Fibroblast of peridontal ligament (primary cell): ENCODE measurements around the gene ZNF429.
"Not testable (repeated sequence)": the region's sequence is repeated elsewhere in the genome, so short reads cannot be mapped to it uniquely, and the experiment has no call there.

ENCODE experiments used
- DNase-seq: peaks from one replicate; pipeline ENCODE4 v3.0.0-alpha.2; 2010; ENCODE audit errors: extremely low read depth

ZNF429 gene

GRCh38 chr19:21513651-21514050, 8.2 kb downstream of the ZNF429 start:
- DNase-seq: no peak

- peak; percentile 2 for DNase-seq
Measured at GRCh38 chr19:21519488-21519887, 14.1 kb downstream of the ZNF429 start.

- DNase-seq: no peak
Measured at GRCh38 chr19:21532904-21533303, 27.5 kb downstream of the ZNF429 start.

- DNase-seq: not testable (repeated sequence)
Measured at GRCh38 chr19:21536741-21537290, 31.4 kb downstream of the ZNF429 start.

- DNase-seq: no peak
Measured at GRCh38 chr19:21559444-21559843, 54.0 kb downstream of the ZNF429 start.

- no peak for DNase-seq
Measured at GRCh38 chr19:21564406-21564805, 59.0 kb downstream of the ZNF429 start.

- DNase-seq: no peak
Measured at GRCh38 chr19:21566073-21566472, 60.7 kb downstream of the ZNF429 start.

- DNase-seq: not testable (repeated sequence)
Measured at GRCh38 chr19:21567806-21568205, 62.4 kb downstream of the ZNF429 start.

GRCh38 chr19:21568816-21569493, 63.6 kb downstream of the ZNF429 start:
- DNase-seq: peak; percentile 80

- DNase-seq: no peak
Measured at GRCh38 chr19:21569494-21569865, 64.1 kb downstream of the ZNF429 start.

- DNase-seq: no peak
Measured at GRCh38 chr19:21571316-21571715, 65.9 kb downstream of the ZNF429 start.

GRCh38 chr19:21574607-21575006, 69.2 kb downstream of the ZNF429 start:
- no peak for DNase-seq

GRCh38 chr19:21576481-21576880, 71.1 kb downstream of the ZNF429 start:
- DNase-seq: no peak

- DNase-seq: no peak
Measured at GRCh38 chr19:21580101-21580500, 74.7 kb downstream of the ZNF429 start.

- DNase-seq: no peak
Measured at GRCh38 chr19:21580818-21581217, 75.4 kb downstream of the ZNF429 start.

GRCh38 chr19:21581646-21582240, 76.3 kb downstream of the ZNF429 start:
- DNase-seq: no peak

GRCh38 chr19:21584537-21584936, 79.1 kb downstream of the ZNF429 start:
- no peak for DNase-seq

GRCh38 chr19:21585281-21585890, 80.0 kb downstream of the ZNF429 start:
- DNase-seq: no peak

GRCh38 chr19:21586311-21587116, 81.1 kb downstream of the ZNF429 start:
- DNase-seq: no peak

- no peak for DNase-seq
Measured at GRCh38 chr19:21587117-21587461, 81.7 kb downstream of the ZNF429 start.

GRCh38 chr19:21587549-21587948, 82.1 kb downstream of the ZNF429 start:
- DNase-seq: no peak

GRCh38 chr19:21588065-21588601, 82.7 kb downstream of the ZNF429 start:
- no peak for DNase-seq
